IMR-90 (cell line): ENCODE data around the gene ZNF217.

Source experiments
- BHLHE40 ChIP-seq: fragments of 150-350 bp; IDR thresholded peaks from 2 replicates; pipeline ENCODE4 v1.6.1; 2016; ENCODE audit warnings: mild to moderate bottlenecking, low read depth, low read length
- ELK1 ChIP-seq: fragments of 150-350 bp; IDR thresholded peaks from 2 replicates; pipeline ENCODE4 v1.6.1; 2016; ENCODE audit warnings: low read depth, mild to moderate bottlenecking, low read length, moderate library complexity, borderline replicate concordance
- FOS ChIP-seq: fragments of 150-350 bp; IDR thresholded peaks from 2 replicates; pipeline ENCODE4 v1.6.1; 2016; ENCODE audit warnings: low read depth, low read length
- MAZ ChIP-seq: IDR thresholded peaks from 2 replicates; pipeline ENCODE4 v1.6.1; 2012; ENCODE audit warnings: low read depth, mild to moderate bottlenecking, low read length, improper control_type of control experiment, moderate library complexity, borderline replicate concordance
- MXI1 ChIP-seq: IDR thresholded peaks from 2 replicates; pipeline ENCODE4 v1.6.1; 2012; ENCODE audit warnings: low read depth, mild to moderate bottlenecking, low read length, moderate library complexity, borderline replicate concordance
- NFE2L2 ChIP-seq: fragments of 150-350 bp; IDR thresholded peaks from 2 replicates; pipeline ENCODE4 v1.6.1; 2016; ENCODE audit warnings: low read depth, mild to moderate bottlenecking, low read length
- POLR2A ChIP-seq: IDR thresholded peaks from 2 replicates; pipeline ENCODE4 v1.6.1; 2012; ENCODE audit warnings: mild to moderate bottlenecking, low read depth, low read length
- RAD21 ChIP-seq: IDR thresholded peaks from 2 replicates; pipeline ENCODE4 v1.6.1; 2012; ENCODE audit warnings: low read length, improper control_type of control experiment
- RFX5 ChIP-seq: IDR thresholded peaks from 2 replicates; pipeline ENCODE4 v1.8.0; 2012; ENCODE audit warnings: low read depth, mild to moderate bottlenecking, low read length, moderate library complexity
- SMC3 ChIP-seq: fragments of 150-350 bp; IDR thresholded peaks from 2 replicates; pipeline ENCODE4 v1.6.1; 2016; ENCODE audit warnings: low read depth, mild to moderate bottlenecking, antibody characterized with exemption, low read length, moderate library complexity
- USF2 ChIP-seq: fragments of 150-350 bp; IDR thresholded peaks from 2 replicates; pipeline ENCODE4 v1.6.1; 2017; ENCODE audit warnings: mild to moderate bottlenecking, antibody characterized with exemption, low read length, low read depth
- TF ChIP-seq, protein P1 (sequence below): conservative IDR thresholded peaks from 2 replicates; pipeline ENCODE4 v1.5.1; 2012; ENCODE audit warnings: mild to moderate bottlenecking, low read depth, low read length, improper control_type of control experiment

DNA sequence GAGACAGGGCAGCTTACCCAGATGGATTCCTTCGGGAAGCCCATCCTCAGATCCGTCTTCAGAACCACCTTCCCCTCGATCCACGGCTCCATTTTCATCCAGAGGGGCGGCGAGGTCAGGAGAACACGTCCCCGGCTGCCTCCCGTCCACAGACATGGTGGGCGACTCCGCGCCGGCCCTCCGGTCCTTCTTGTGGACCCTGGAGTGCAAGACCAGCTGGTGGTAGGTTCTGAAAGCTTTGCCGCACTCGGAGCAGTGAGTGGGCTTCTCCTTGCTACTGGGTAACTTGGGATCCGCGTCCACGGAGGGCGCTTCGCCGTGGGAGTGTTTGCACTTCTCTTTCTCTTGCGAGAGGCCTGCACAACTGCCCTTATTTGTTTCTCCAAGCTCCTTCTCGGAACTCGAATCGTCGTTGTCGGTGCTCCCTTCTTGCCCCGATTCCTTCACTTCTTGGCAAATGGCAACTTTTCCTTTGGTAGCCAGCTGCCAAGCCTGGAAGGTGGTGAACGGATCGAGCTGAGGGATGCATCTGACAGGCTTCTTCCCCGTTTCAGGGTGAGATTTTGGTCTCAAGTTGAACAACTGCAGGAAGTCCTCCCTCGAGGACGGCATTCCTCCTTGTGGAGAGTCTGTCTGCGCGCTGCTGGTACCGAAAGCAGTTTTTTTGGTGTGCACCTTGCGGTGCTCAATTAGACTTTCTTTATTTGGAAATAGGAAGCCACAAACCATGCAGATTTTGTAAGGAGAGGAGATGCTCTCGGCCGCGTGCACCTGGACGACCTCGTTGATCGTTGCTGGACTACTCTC is 12.0 kb downstream of the ZNF217 start:
- no peak for TF ChIP-seq RAD21
- TF ChIP-seq, protein P1, sequence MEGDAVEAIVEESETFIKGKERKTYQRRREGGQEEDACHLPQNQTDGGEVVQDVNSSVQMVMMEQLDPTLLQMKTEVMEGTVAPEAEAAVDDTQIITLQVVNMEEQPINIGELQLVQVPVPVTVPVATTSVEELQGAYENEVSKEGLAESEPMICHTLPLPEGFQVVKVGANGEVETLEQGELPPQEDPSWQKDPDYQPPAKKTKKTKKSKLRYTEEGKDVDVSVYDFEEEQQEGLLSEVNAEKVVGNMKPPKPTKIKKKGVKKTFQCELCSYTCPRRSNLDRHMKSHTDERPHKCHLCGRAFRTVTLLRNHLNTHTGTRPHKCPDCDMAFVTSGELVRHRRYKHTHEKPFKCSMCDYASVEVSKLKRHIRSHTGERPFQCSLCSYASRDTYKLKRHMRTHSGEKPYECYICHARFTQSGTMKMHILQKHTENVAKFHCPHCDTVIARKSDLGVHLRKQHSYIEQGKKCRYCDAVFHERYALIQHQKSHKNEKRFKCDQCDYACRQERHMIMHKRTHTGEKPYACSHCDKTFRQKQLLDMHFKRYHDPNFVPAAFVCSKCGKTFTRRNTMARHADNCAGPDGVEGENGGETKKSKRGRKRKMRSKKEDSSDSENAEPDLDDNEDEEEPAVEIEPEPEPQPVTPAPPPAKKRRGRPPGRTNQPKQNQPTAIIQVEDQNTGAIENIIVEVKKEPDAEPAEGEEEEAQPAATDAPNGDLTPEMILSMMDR, result no peak
- no peak for TF ChIP-seq POLR2A
- TF ChIP-seq MXI1, result no peak
- TF ChIP-seq ELK1, result no peak
- TF ChIP-seq USF2, result no peak
- no peak for TF ChIP-seq MAZ
- TF ChIP-seq NFE2L2, result no peak
- TF ChIP-seq RFX5, result no peak
- no peak for TF ChIP-seq SMC3
- no peak for TF ChIP-seq FOS
- TF ChIP-seq BHLHE40, result no peak
